ENCODE data around the gene MAP4K2.

Gene MAP4K2

GRCh38 chr11:64753380-64754123 is 49.5 kb downstream of the MAP4K2 start:
- no peak for DNase-seq

GRCh38 chr11:64753019-64753379 is 50.0 kb downstream of the MAP4K2 start:
- DNase-seq: no peak

- no peak for DNase-seq
These were observed 50.6 kb downstream of the MAP4K2 start for GRCh38 chr11:64752175-64752970.

GRCh38 chr11:64751580-64751979 is 51.4 kb downstream of the MAP4K2 start:
- DNase-seq: no peak

- no peak for DNase-seq
These were observed 51.9 kb downstream of the MAP4K2 start for GRCh38 chr11:64751136-64751535.

- no peak for DNase-seq
These were observed 52.5 kb downstream of the MAP4K2 start for GRCh38 chr11:64750361-64751054.

GRCh38 chr11:64747961-64748665 is 54.9 kb downstream of the MAP4K2 start:
- DNase-seq: no peak

- DNase-seq: no peak
These were observed 56.5 kb downstream of the MAP4K2 start for GRCh38 chr11:64746486-64746885.

GRCh38 chr11:64745521-64746328 is 57.3 kb downstream of the MAP4K2 start:
- no peak for DNase-seq

- DNase-seq: no peak
These were observed 57.9 kb downstream of the MAP4K2 start for GRCh38 chr11:64745189-64745520.

- DNase-seq: no peak
These were observed 58.3 kb downstream of the MAP4K2 start for GRCh38 chr11:64744544-64745188.

- DNase-seq: no peak
These were observed 59.1 kb downstream of the MAP4K2 start, which contains the start of gene RASGRP2 for GRCh38 chr11:64743591-64744543. Gene RASGRP2, minus strand, starts transcription at chr11:64744142. Its CDS starts 1,276 bp downstream, at chr11:64742866.

- DNase-seq: no peak
These were observed 60.0 kb downstream of the MAP4K2 start for GRCh38 chr11:64742889-64743590.

GRCh38 chr11:64742087-64742888 is 60.7 kb downstream of the MAP4K2 start:
- DNase-seq: no peak

GRCh38 chr11:64741375-64742086 is 61.5 kb downstream of the MAP4K2 start:
- no peak for DNase-seq

- no peak for DNase-seq
These were observed 63.1 kb downstream of the MAP4K2 start for GRCh38 chr11:64739871-64740270.

GRCh38 chr11:64736654-64737053 is 66.4 kb downstream of the MAP4K2 start:
- DNase-seq: no peak

- no peak for DNase-seq
These were observed 67.2 kb downstream of the MAP4K2 start for GRCh38 chr11:64735725-64736259.
